Measurements from ENCODE around the gene GIGYF2.

DNA sequence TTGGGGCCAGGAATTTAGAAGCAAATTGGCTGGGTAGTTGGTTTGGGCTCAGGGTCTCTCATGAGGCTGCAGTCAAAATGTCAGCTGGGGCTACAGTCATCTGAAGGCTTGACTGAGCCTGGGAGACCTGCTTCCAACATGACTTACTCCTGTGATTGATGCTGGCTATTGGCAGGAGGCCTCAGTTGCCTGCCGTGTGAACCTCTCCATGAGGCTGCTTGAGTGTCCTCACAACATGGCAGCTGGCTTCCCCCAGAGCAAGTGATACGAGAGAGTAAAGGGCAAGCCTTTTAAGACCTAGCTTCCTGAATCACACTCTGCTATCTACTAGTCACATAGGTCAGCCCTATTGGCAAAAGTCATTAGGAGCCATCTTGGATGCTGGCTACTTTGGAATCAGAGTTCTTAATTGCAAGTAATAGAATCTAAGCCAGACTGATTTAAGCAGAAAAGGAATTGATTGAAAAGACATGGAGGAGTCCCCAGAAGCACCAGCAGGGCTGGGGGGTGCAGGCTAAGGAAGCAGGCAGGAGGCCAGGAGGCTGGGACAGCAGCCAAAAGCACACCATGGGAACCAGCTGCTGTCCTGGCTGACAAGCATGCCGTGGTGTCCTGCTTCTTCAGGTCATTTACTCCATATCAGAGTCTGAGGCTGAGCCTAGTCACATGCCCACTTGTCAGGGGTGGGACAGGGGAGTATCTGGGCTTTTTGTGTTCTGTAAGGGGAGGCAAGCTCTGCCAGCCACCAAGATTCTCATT is 7.8 kb upstream of the GIGYF2 start:
- TF ChIP-seq POLR2A (IDR thresholded peaks at IDR 0.05): no peak
- TF ChIP-seq POLR2AphosphoS5 (IDR thresholded peaks at IDR 0.05): no peak
- TF ChIP-seq, protein P1, sequence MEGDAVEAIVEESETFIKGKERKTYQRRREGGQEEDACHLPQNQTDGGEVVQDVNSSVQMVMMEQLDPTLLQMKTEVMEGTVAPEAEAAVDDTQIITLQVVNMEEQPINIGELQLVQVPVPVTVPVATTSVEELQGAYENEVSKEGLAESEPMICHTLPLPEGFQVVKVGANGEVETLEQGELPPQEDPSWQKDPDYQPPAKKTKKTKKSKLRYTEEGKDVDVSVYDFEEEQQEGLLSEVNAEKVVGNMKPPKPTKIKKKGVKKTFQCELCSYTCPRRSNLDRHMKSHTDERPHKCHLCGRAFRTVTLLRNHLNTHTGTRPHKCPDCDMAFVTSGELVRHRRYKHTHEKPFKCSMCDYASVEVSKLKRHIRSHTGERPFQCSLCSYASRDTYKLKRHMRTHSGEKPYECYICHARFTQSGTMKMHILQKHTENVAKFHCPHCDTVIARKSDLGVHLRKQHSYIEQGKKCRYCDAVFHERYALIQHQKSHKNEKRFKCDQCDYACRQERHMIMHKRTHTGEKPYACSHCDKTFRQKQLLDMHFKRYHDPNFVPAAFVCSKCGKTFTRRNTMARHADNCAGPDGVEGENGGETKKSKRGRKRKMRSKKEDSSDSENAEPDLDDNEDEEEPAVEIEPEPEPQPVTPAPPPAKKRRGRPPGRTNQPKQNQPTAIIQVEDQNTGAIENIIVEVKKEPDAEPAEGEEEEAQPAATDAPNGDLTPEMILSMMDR (IDR thresholded peaks at IDR 0.05): no peak
